HEK293 (cell line): Measurements from ENCODE around the gene AGO3.

Experiments
- EGR2 ChIP-seq: fragments of 450-650 bp; formaldehyde crosslinking; IDR thresholded peaks from 2 replicates; pipeline ENCODE4 v1.5.1; 2016; ENCODE audit warnings: low read depth, missing biosample characterization, missing genetic modification characterization
- ELK4 ChIP-seq: IDR thresholded peaks from 2 replicates; pipeline ENCODE4 v1.6.1; 2011; ENCODE audit warnings: mild to moderate bottlenecking, low read depth, low read length, borderline replicate concordance
- FEZF1 ChIP-seq: fragments of 450-650 bp; formaldehyde crosslinking; IDR thresholded peaks from 2 replicates; pipeline ENCODE4 v1.5.1; 2016; ENCODE audit warnings: missing biosample characterization, missing genetic modification characterization
- GLIS2 ChIP-seq: fragments of 450-650 bp; formaldehyde crosslinking; IDR thresholded peaks from 2 replicates; pipeline ENCODE4 v1.5.1; 2016; ENCODE audit warnings: missing biosample characterization, missing genetic modification characterization
- MZF1 ChIP-seq: fragments of 450-650 bp; formaldehyde crosslinking; IDR thresholded peaks from 2 replicates; pipeline ENCODE4 v1.5.1; 2017; ENCODE audit warnings: missing biosample characterization, missing genetic modification characterization, borderline replicate concordance
- PRDM1 ChIP-seq: fragments of 450-650 bp; formaldehyde crosslinking; IDR thresholded peaks from 2 replicates; pipeline ENCODE4; 2016; ENCODE audit warnings: missing biosample characterization, missing genetic modification characterization
- PRDM2 ChIP-seq: fragments of 450-650 bp; formaldehyde crosslinking; IDR thresholded peaks from 2 replicates; pipeline ENCODE4 v1.5.1; 2016; ENCODE audit warnings: missing biosample characterization, missing genetic modification characterization, borderline replicate concordance
- PRDM6 ChIP-seq: fragments of 450-650 bp; formaldehyde crosslinking; IDR thresholded peaks from 2 replicates; pipeline ENCODE4 v1.5.1; 2017; ENCODE audit warnings: missing biosample characterization, missing genetic modification characterization
- SALL2 ChIP-seq: fragments of 450-650 bp; formaldehyde crosslinking; IDR thresholded peaks from 2 replicates; pipeline ENCODE4 v1.5.0; 2017; ENCODE audit warnings: missing biosample characterization, mild to moderate bottlenecking, missing genetic modification characterization, borderline replicate concordance
- TCF7L2 ChIP-seq: IDR thresholded peaks from 2 replicates; pipeline ENCODE4 v1.6.1; 2011; ENCODE audit warnings: low read depth, mild to moderate bottlenecking, inconsistent platforms, low read length, moderate library complexity, borderline replicate concordance
- ZBTB1 ChIP-seq: fragments of 450-650 bp; formaldehyde crosslinking; IDR thresholded peaks from 2 replicates; pipeline ENCODE4 v1.5.1; 2016; ENCODE audit warnings: missing biosample characterization, missing genetic modification characterization
- ZFP69B ChIP-seq: fragments of 450-650 bp; formaldehyde crosslinking; IDR thresholded peaks from 2 replicates; pipeline ENCODE4 v1.5.1; 2016; ENCODE audit warnings: missing biosample characterization, missing genetic modification characterization
- ZNF2 ChIP-seq: fragments of 450-650 bp; formaldehyde crosslinking; IDR thresholded peaks from 2 replicates; pipeline ENCODE4 v1.5.1; 2016; ENCODE audit warnings: missing biosample characterization, missing genetic modification characterization
- ZNF280C ChIP-seq: fragments of 450-650 bp; formaldehyde crosslinking; IDR thresholded peaks from 2 replicates; pipeline ENCODE4 v1.5.1; 2016; ENCODE audit warnings: missing biosample characterization, missing genetic modification characterization
- ZNF335 ChIP-seq: fragments of 450-650 bp; formaldehyde crosslinking; conservative IDR thresholded peaks from 2 replicates; pipeline ENCODE4 v1.5.1; 2016; ENCODE audit warnings: missing biosample characterization, missing genetic modification characterization
- ZNF341 ChIP-seq: fragments of 450-650 bp; formaldehyde crosslinking; IDR thresholded peaks from 2 replicates; pipeline ENCODE4; 2016; ENCODE audit warnings: low read depth, missing biosample characterization, missing genetic modification characterization
- ZNF544 ChIP-seq: fragments of 450-650 bp; formaldehyde crosslinking; IDR thresholded peaks from 2 replicates; pipeline ENCODE4 v1.5.0; 2017; ENCODE audit warnings: missing biosample characterization, missing genetic modification characterization
- ZNF548 ChIP-seq: fragments of 450-650 bp; formaldehyde crosslinking; IDR thresholded peaks from 2 replicates; pipeline ENCODE4 v1.5.1; 2016; ENCODE audit warnings: missing biosample characterization, missing genetic modification characterization
- ZNF571 ChIP-seq: fragments of 450-650 bp; formaldehyde crosslinking; IDR thresholded peaks from 2 replicates; pipeline ENCODE4 v1.5.0; 2017; ENCODE audit warnings: missing biosample characterization, missing genetic modification characterization
- ZNF600 ChIP-seq: fragments of 450-650 bp; formaldehyde crosslinking; IDR thresholded peaks from 2 replicates; pipeline ENCODE4 v1.5.1; 2016; ENCODE audit warnings: missing biosample characterization, missing genetic modification characterization
- ZNF610 ChIP-seq: fragments of 450-650 bp; formaldehyde crosslinking; IDR thresholded peaks from 2 replicates; pipeline ENCODE4 v1.5.1; 2016; ENCODE audit warnings: missing biosample characterization, missing genetic modification characterization, borderline replicate concordance
- ZNF624 ChIP-seq: fragments of 450-650 bp; formaldehyde crosslinking; IDR thresholded peaks from 2 replicates; pipeline ENCODE4 v1.5.1; 2017; ENCODE audit warnings: missing biosample characterization, missing genetic modification characterization
- ZNF629 ChIP-seq: fragments of 450-650 bp; formaldehyde crosslinking; IDR thresholded peaks from 2 replicates; pipeline ENCODE4 v1.5.1; 2017; ENCODE audit warnings: missing biosample characterization, missing genetic modification characterization
- ZNF654 ChIP-seq: fragments of 450-650 bp; formaldehyde crosslinking; IDR thresholded peaks from 2 replicates; pipeline ENCODE4 v1.5.1; 2016; ENCODE audit warnings: low read depth, missing biosample characterization, missing genetic modification characterization
- ZNF664 ChIP-seq: fragments of 450-650 bp; formaldehyde crosslinking; IDR thresholded peaks from 2 replicates; pipeline ENCODE4 v1.5.1; 2016; ENCODE audit warnings: missing biosample characterization, missing genetic modification characterization
- ZXDB ChIP-seq: fragments of 450-650 bp; formaldehyde crosslinking; IDR thresholded peaks from 2 replicates; pipeline ENCODE4 v1.5.1; 2016; ENCODE audit warnings: missing biosample characterization, missing genetic modification characterization

AGO3 gene

GRCh38 chr1:36088577-36089392, 157.9 kb downstream of the AGO3 start, which contains the start of gene ADPRS (continued):
- TF ChIP-seq EGR2 (tag by site-specific recombination), result peak; percentile 76
- no peak for TF ChIP-seq TCF7L2
- no peak; the same call in 1 of the 2 replicates for TF ChIP-seq SALL2 (tag by site-specific recombination)
- TF ChIP-seq ZNF544 (tag by site-specific recombination), result no peak
- TF ChIP-seq ZNF664, result peak; percentile 6; the same call in 1 of the 2 replicates
- TF ChIP-seq ZNF629 (tag by site-specific recombination), result peak; percentile 97
- TF ChIP-seq ZNF600, result peak; percentile 50; the same call in 1 of the 2 replicates
- no peak for TF ChIP-seq ZNF654 (tag by site-specific recombination)
- TF ChIP-seq MZF1 (tag by site-specific recombination), result no peak
- TF ChIP-seq ZNF2, result peak; percentile 86
- peak; percentile 79 for TF ChIP-seq GLIS2 (tag by site-specific recombination)
- peak; percentile 58; the same call in 1 of the 2 replicates for TF ChIP-seq ZNF335 (tag by site-specific recombination)
- no peak for TF ChIP-seq ZNF571
- TF ChIP-seq ELK4, result peak; percentile 50; the same call in 1 of the 2 replicates
- TF ChIP-seq ZNF624 (tag by site-specific recombination), result no peak
- TF ChIP-seq PRDM1, result no peak
- no peak for TF ChIP-seq ZNF548 (tag by site-specific recombination)
- peak; percentile 89 for TF ChIP-seq ZNF610 (tag by site-specific recombination)
- TF ChIP-seq ZBTB1 (tag by site-specific recombination), result 0 out of 2 replicates have a peak, but pooled peaks have one; percentile 12
- TF ChIP-seq PRDM2 (tag by site-specific recombination), result no peak
- no peak; the same call in 1 of the 2 replicates for TF ChIP-seq ZNF341 (tag by site-specific recombination)
- TF ChIP-seq ZXDB, result peak; percentile 96
- peak; percentile 71; the same call in 1 of the 2 replicates for TF ChIP-seq ZFP69B (tag by site-specific recombination)
- no peak for TF ChIP-seq ZNF280C (tag by site-specific recombination)
- TF ChIP-seq FEZF1 (tag by site-specific recombination), result no peak
- TF ChIP-seq PRDM6 (tag by site-specific recombination), result no peak
